Measurements from ENCODE around the gene OAS2. TPM values are rescaled to one million over a fixed set of nuclear protein-coding genes. Genes with fewer than 3 reads are reported as not detected.

The OAS2 gene
- total RNA-seq, 1 experiment from 2014 or later = 0.25 TPM

DNA sequence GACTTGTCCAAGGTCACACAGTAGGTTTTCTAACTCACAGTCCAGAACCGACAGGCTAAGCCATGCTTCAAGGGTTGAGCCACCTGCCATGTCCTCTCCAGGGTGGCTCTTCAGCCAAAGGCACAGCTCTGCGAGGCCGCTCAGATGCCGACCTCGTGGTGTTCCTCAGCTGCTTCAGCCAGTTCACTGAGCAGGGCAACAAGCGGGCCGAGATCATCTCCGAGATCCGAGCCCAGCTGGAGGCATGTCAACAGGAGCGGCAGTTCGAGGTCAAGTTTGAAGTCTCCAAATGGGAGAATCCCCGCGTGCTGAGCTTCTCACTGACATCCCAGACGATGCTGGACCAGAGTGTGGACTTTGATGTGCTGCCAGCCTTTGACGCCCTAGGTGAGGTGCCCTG is 12.7 kb upstream of the OAS2 start:
- Histone ChIP-seq H3K4me1 (no peaks in the 10 kb centered on the region), H3K4me3 (ENCODE audit: low read depth, low read length) (no peak overlapping the region), H3K27me3 (replicated peaks; ENCODE audit: control insufficient read depth, insufficient read depth, low read length) (no peaks in the 10 kb centered on the region), H3K9me3 (no peaks in the 10 kb centered on the region), H3K36me3 (ENCODE audit: control insufficient read depth, insufficient read depth, low read length) (no peaks in the 10 kb centered on the region)
- ChIA-PET POLR2A (no interaction called here), CTCF (no interaction called here)
- intact Hi-C loops (cut with micrococcal nuclease; ENCODE audit: unreplicated experiment) = no loop called here
- H3K4me1 Mint-ChIP-seq (ENCODE audit: low read depth, unreplicated experiment) = no peaks in the 10 kb centered on the region
- H3K27me3 Mint-ChIP-seq (ENCODE audit: insufficient read depth, unreplicated experiment) = no peaks in the 10 kb centered on the region
- TF ChIP-seq, protein P1, sequence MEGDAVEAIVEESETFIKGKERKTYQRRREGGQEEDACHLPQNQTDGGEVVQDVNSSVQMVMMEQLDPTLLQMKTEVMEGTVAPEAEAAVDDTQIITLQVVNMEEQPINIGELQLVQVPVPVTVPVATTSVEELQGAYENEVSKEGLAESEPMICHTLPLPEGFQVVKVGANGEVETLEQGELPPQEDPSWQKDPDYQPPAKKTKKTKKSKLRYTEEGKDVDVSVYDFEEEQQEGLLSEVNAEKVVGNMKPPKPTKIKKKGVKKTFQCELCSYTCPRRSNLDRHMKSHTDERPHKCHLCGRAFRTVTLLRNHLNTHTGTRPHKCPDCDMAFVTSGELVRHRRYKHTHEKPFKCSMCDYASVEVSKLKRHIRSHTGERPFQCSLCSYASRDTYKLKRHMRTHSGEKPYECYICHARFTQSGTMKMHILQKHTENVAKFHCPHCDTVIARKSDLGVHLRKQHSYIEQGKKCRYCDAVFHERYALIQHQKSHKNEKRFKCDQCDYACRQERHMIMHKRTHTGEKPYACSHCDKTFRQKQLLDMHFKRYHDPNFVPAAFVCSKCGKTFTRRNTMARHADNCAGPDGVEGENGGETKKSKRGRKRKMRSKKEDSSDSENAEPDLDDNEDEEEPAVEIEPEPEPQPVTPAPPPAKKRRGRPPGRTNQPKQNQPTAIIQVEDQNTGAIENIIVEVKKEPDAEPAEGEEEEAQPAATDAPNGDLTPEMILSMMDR (IDR thresholded peaks at IDR 0.05; ENCODE audit: insufficient read depth in 1 of 2, low read depth in 1 of 2, low read length in 1 of 2, severe bottlenecking in 1 of 2, unreplicated experiment in 1 of 2) = no peak
- H3K4me3 Mint-ChIP-seq (ENCODE audit: unreplicated experiment) = no peak overlapping the region
- no TSS peak for BruUV-seq (replicated peaks)
- no peaks in the 10 kb centered on the region for H3K9me3 Mint-ChIP-seq (ENCODE audit: unreplicated experiment)
- no peak overlapping the region for H3K27ac Mint-ChIP-seq (ENCODE audit: unreplicated experiment)
- no peak for DNase-seq
- H3K36me3 Mint-ChIP-seq (ENCODE audit: insufficient read depth, unreplicated experiment) = no peaks in the 10 kb centered on the region

DNA sequence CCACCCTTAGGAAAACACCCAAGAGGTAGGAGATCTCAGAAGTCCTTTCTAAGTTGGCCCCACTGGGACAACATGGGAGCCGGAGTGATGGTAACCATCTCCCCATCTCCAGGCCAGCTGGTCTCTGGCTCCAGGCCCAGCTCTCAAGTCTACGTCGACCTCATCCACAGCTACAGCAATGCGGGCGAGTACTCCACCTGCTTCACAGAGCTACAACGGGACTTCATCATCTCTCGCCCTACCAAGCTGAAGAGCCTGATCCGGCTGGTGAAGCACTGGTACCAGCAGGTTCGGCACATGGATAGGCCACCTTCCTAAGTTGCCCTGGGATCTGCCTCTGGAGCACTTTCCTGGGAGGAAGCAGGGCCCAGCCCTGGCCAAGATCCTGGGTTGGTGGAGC is 11.0 kb upstream of the OAS2 start:
- BruUV-seq (replicated peaks) = no TSS peak
- DNase-seq = no peak
- H3K36me3 ChIP-seq (ENCODE audit: control insufficient read depth, insufficient read depth, low read length) = no peaks in the 10 kb centered on the region
- H3K36me3 Mint-ChIP-seq (ENCODE audit: insufficient read depth, unreplicated experiment) = no peaks in the 10 kb centered on the region
- H3K9me3 Mint-ChIP-seq (ENCODE audit: unreplicated experiment) = no peaks in the 10 kb centered on the region
- TF ChIP-seq, protein P1 (IDR thresholded peaks at IDR 0.05; ENCODE audit: insufficient read depth in 1 of 2, low read depth in 1 of 2, low read length in 1 of 2, severe bottlenecking in 1 of 2, unreplicated experiment in 1 of 2) = no peak
- H3K4me3 Mint-ChIP-seq (ENCODE audit: unreplicated experiment) = no peak overlapping the region
- intact Hi-C loops (cut with micrococcal nuclease; ENCODE audit: unreplicated experiment) = no loop called here
- H3K27me3 Mint-ChIP-seq (ENCODE audit: insufficient read depth, unreplicated experiment) = no peaks in the 10 kb centered on the region
- ChIA-PET CTCF (no interaction called here), POLR2A (no interaction called here)
- no peak overlapping the region for H3K4me3 ChIP-seq (ENCODE audit: low read depth, low read length)
- H3K4me1 ChIP-seq = no peaks in the 10 kb centered on the region
- no peaks in the 10 kb centered on the region for H3K27me3 ChIP-seq (replicated peaks; ENCODE audit: control insufficient read depth, insufficient read depth, low read length)
- no peaks in the 10 kb centered on the region for H3K4me1 Mint-ChIP-seq (ENCODE audit: low read depth, unreplicated experiment)
- H3K9me3 ChIP-seq = no peaks in the 10 kb centered on the region
- H3K27ac Mint-ChIP-seq (ENCODE audit: unreplicated experiment) = no peak overlapping the region

DNA sequence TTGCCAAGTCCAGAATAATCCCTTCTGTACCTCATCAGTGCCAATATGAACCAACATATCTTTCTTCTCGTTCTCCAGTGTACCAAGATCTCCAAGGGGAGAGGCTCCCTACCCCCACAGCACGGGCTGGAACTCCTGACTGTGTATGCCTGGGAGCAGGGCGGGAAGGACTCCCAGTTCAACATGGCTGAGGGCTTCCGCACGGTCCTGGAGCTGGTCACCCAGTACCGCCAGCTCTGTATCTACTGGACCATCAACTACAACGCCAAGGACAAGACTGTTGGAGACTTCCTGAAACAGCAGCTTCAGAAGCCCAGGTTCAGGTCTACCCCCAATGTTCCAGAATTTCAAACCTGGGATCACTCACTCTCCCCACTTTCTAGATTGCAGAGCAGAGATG is 10.5 kb upstream of the OAS2 start:
- Histone ChIP-seq H3K4me1 (no peaks in the 10 kb centered on the region), H3K27me3 (replicated peaks; ENCODE audit: control insufficient read depth, insufficient read depth, low read length) (no peaks in the 10 kb centered on the region), H3K9me3 (no peaks in the 10 kb centered on the region), H3K36me3 (ENCODE audit: control insufficient read depth, insufficient read depth, low read length) (no peaks in the 10 kb centered on the region), H3K4me3 (ENCODE audit: low read depth, low read length) (no peak overlapping the region)
- intact Hi-C loops (cut with micrococcal nuclease; ENCODE audit: unreplicated experiment) = no loop called here
- BruUV-seq (replicated peaks) = no TSS peak
- Mint-ChIP-seq H3K36me3 (ENCODE audit: insufficient read depth, unreplicated experiment) (no peaks in the 10 kb centered on the region), H3K4me3 (ENCODE audit: unreplicated experiment) (no peak overlapping the region), H3K9me3 (ENCODE audit: unreplicated experiment) (no peaks in the 10 kb centered on the region), H3K27ac (ENCODE audit: unreplicated experiment) (no peak overlapping the region), H3K4me1 (ENCODE audit: low read depth, unreplicated experiment) (no peaks in the 10 kb centered on the region), H3K27me3 (ENCODE audit: insufficient read depth, unreplicated experiment) (no peaks in the 10 kb centered on the region)
- no peak for DNase-seq
- ChIA-PET CTCF (no interaction called here), POLR2A (no interaction called here)
- TF ChIP-seq, protein P1 (IDR thresholded peaks at IDR 0.05; ENCODE audit: insufficient read depth in 1 of 2, low read depth in 1 of 2, low read length in 1 of 2, severe bottlenecking in 1 of 2, unreplicated experiment in 1 of 2) = no peak
